ENCODE results near the gene AGBL1.

DNA sequence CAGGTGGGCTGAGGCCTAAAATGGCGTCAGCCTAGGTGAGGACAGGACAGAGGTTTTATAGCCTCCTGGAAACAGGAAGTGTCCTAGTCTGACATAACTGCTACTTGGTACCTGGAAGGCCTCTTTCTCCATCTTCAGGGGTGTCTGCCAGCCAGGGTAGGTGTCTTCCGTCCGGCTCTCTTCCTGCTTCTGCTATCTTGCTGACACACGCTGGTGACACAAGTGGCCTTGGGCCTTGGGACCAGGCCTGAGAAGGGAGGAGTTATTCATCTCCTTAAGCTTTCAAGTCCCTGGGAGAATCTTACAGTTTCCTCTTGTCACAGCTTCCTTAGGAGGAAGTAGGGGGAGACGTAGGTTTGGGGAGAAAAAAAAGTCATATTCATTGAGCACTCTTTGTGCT, 551.3 kb downstream of the AGBL1 start:
- TF ChIP-seq, protein P1, sequence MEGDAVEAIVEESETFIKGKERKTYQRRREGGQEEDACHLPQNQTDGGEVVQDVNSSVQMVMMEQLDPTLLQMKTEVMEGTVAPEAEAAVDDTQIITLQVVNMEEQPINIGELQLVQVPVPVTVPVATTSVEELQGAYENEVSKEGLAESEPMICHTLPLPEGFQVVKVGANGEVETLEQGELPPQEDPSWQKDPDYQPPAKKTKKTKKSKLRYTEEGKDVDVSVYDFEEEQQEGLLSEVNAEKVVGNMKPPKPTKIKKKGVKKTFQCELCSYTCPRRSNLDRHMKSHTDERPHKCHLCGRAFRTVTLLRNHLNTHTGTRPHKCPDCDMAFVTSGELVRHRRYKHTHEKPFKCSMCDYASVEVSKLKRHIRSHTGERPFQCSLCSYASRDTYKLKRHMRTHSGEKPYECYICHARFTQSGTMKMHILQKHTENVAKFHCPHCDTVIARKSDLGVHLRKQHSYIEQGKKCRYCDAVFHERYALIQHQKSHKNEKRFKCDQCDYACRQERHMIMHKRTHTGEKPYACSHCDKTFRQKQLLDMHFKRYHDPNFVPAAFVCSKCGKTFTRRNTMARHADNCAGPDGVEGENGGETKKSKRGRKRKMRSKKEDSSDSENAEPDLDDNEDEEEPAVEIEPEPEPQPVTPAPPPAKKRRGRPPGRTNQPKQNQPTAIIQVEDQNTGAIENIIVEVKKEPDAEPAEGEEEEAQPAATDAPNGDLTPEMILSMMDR (IDR thresholded peaks at IDR 0.05): no peak
- TF ChIP-seq POLR2A (IDR thresholded peaks at IDR 0.05): no peak
